ENCODE results near the gene KIAA0586.
"Not testable (repeated sequence)": the region's sequence is repeated elsewhere in the genome, so short reads cannot be mapped to it uniquely, and the experiment has no call there.

Gene KIAA0586

DNA sequence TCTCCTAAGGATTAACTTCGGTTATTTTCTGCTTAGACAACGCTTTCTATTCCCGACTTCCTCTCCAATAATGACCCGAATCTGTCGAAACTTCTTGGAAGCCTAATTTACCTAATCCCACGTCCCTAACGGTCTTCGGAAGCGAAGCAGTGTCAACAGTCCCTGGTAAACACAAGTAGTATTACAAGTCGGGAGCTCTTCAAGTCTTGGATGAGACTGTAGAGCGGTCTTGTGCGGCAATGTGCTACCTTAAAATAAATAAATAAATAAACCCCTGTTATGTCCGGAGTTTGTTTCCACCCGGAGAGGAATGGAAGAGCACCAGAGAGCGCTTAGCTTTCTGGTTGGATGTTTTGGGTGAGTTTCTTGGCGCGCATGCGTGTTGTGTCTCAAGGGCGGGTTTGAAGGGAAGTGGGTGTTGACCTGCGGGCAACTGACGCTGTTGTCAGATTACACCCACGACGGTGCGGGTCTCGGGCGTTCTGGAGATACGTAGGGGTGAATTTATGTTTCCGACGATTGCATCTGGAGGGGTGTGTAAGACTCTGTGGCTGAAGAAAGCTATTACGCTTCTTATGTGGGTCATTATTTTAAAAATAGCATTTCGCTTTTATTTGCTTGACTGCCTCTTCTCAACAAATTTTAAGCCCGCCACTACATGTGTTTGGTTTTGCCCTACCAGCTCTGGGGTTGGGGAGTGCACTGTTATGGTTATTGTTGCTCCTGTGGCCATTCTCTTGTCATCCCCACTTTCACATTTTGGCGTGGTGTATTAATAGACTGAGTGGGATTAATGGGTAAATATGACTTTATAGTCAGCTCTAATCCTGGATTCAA is at the start of gene KIAA0586, which contains the start of gene TIMM9:
TSS of gene KIAA0586 (plus strand) at position 439 of the 837 bp plus-strand sequence. CDS start 546 bp downstream, outside the sequence.
TSS of gene TIMM9 (minus strand) at position 251 of the 837 bp plus-strand sequence. CDS start 15,586 bp downstream, outside the sequence.
- in situ Hi-C loops (cut with MboI; ENCODE audit: low sequenced_read_pairs) = no loop called here

- in situ Hi-C loops (cut with MboI; ENCODE audit: low sequenced_read_pairs) = no loop called here
Observed at GRCh38 chr14:58390830-58391229, 36.7 kb upstream of the KIAA0586 start.

GRCh38 chr14:58395562-58395811 is 32.0 kb upstream of the KIAA0586 start:
- in situ Hi-C loops (cut with MboI; ENCODE audit: low sequenced_read_pairs) = no loop called here

DNA sequence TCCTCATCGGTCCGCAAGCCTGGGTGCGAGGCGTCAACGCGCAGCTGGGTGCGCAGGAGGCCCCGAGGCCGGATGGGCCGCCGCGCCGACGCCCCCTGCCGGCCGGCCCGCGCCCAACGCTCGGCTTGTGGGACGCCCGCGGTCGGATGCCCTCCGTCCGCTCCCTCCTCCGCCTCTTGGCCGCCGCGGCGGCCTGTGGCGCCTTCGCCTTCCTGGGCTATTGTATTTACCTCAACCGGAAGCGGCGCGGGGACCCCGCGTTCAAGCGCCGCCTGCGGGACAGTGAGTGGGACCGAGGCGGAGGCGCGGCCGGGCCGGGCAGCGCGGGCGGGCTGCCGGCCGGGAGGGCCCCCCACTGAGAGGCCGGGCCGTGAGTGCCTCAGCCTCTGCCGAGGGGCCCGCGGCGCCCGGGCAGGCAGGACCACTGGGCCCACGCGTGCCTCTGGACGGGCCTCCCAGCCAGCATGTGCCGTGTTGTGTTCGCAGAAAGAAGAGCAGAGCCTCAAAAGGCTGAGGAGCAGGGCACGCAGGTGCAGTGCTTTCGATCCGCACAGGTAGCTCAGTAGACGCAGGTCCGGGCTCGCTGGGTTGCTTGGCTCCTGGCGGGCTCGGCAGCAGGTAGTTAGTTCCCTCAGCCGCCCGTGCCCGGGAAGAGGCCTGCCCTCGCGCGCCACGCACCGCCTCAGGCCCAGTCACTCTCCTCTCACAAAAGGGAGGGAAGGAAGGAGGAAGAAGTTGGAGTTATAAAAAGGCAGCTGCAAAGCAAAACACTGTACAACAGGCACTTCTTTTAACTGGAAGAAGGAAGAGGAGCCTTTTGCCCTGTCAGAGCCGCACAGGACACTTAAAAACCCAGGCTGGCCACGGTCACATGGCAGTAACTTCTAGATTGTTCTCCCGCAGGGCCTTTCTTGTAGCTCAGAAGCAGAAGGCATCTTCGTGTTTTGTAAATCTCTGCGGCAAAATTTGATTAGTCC is 31.4 kb upstream of the KIAA0586 start, which contains the start of gene TOMM20L:
TSS of gene TOMM20L (plus strand) at position 119 of the 977 bp plus-strand sequence. CDS start at position 147, 28 bp downstream.
- in situ Hi-C loops (cut with MboI; ENCODE audit: low sequenced_read_pairs) = no loop called here

DNA sequence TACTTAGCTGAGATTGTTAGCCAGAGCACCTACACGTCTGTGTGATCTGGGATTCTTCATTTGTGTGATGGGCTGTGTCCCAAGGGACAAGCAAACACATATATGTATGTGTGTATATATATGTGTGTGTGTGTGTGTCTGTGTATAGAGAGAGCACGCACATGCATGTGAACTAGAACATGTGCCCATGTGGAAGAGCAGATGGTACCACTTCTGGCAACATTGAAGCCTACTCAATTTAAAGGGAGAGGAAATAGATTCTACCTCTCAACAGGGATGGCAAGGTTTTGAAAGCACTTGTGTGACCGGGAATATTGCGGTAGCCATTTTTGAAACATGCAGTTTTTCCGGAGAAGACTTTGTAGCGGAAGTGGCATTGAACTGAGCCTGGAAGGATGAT is 30.4 kb upstream of the KIAA0586 start:
- in situ Hi-C loops (cut with MboI; ENCODE audit: low sequenced_read_pairs) = no loop called here

- in situ Hi-C loops (cut with MboI; ENCODE audit: low sequenced_read_pairs) = no loop called here
Observed at GRCh38 chr14:58398495-58398894, 29.0 kb upstream of the KIAA0586 start.

DNA sequence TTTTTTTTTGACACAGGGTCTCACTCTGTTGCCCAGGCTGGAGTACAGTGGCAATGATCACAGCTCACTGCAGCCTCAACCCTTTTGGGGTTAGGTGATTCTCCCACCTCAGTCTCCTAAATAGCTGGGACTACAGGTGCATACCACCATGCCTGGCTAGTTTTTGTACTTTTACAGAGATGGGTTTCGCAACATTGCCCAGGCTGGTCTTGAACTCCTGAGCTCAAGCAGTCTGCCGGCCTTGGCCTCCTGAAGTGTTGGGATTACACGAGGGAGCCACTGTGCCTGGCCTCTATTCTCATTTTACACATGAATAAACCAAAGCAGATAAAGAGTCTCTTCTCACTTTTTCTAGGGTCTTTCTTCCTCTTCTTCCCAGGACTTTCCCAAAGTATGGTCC is 28.6 kb upstream of the KIAA0586 start:
- in situ Hi-C loops (cut with MboI; ENCODE audit: low sequenced_read_pairs) = no loop called here

DNA sequence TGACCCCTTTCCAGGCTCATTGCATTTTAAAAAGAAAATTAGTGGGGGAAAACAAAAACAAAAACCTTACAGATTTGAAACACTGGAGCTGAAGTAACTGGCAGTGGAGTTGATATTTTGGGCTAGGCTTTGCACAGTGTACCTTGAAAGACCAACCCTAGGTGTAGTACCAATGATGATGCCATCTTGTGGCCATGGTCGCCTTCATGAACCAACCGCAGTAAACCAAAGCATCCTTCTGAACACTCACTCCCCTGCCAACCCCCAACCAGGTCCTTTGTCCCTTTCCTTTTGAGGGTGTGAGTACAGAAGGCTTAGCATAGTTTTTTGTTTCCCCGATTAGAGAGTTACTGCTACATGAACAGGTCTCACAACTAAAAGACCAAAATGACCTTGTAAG is 25.9 kb upstream of the KIAA0586 start:
- in situ Hi-C loops (cut with MboI; ENCODE audit: low sequenced_read_pairs) = no loop called here

GRCh38 chr14:58408681-58409215 is 18.8 kb upstream of the KIAA0586 start:
- in situ Hi-C loops (cut with MboI; ENCODE audit: low sequenced_read_pairs) = no loop called here

DNA sequence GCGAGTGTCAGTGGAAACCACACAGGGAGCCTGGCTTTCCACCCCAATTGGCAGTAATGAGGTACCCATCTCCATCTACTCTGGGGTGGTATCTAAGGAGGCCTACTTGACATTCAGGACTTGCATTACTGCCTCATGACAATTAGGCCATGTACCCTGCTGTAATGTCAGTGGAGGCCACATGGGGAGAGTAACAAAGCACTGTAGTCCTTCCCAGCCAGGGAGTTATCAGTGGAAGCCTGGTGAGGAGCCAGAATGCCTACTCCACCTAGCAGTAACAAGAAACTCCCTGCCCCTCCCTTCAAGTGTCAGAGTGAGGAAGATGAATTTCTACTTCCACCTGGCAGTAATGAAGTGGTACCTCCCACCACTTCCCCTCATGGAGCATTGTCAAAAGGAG is 12.7 kb upstream of the KIAA0586 start:
- in situ Hi-C loops (cut with MboI; ENCODE audit: low sequenced_read_pairs) = no loop called here

GRCh38 chr14:58415636-58416547 is 11.6 kb upstream of the KIAA0586 start:
- in situ Hi-C loops (cut with MboI; ENCODE audit: low sequenced_read_pairs) = no loop called here

GRCh38 chr14:58416934-58417333 is 10.6 kb upstream of the KIAA0586 start:
- in situ Hi-C loops (cut with MboI; ENCODE audit: low sequenced_read_pairs) = not testable (repeated sequence)

- in situ Hi-C loops (cut with MboI; ENCODE audit: low sequenced_read_pairs) = no loop called here
Observed at GRCh38 chr14:58426670-58427280, 744 bp upstream of the KIAA0586 start.

- in situ Hi-C loops (cut with MboI; ENCODE audit: low sequenced_read_pairs) = no loop called here
Observed at GRCh38 chr14:58428118-58428683, 682 bp downstream of the KIAA0586 start.

GRCh38 chr14:58430156-58430555 is 2.6 kb downstream of the KIAA0586 start:
- in situ Hi-C loops (cut with MboI; ENCODE audit: low sequenced_read_pairs) = no loop called here

DNA sequence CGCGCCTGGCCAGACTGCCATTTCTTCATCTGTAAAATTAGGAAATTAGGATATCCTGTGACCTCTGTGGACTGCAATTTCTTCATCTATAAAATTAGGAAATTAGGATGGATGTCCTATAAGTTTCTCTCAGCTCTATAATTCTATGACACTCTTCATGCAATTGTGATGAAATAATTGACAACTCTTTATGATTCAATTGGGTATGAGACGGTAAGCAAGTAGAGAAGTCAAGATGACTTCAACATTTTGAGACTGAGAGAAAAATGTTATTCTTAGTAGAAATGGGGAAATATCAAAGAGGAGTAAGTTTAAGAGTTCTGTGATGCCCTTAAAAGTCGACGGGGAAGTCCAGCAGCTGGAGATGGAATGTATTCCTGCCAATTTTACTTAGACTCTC is 12.0 kb downstream of the KIAA0586 start:
- in situ Hi-C loops (cut with MboI; ENCODE audit: low sequenced_read_pairs) = no loop called here

- in situ Hi-C loops (cut with MboI; ENCODE audit: low sequenced_read_pairs) = no loop called here
Observed at GRCh38 chr14:58444627-58445026, 17.1 kb downstream of the KIAA0586 start.

GRCh38 chr14:58455593-58456265 is 28.2 kb downstream of the KIAA0586 start:
- in situ Hi-C loops (cut with MboI; ENCODE audit: low sequenced_read_pairs) = no loop called here

- in situ Hi-C loops (cut with MboI; ENCODE audit: low sequenced_read_pairs) = no loop called here
Observed at GRCh38 chr14:58460772-58461171, 33.3 kb downstream of the KIAA0586 start.
